SKM-1 (cell line): ENCODE results near the gene TRAPPC3.

ENCODE experiments used
- DNase-seq: peaks from one replicate; lab custom pipeline; 2025; ENCODE audit not compliant: unreplicated experiment; lab: John Stamatoyannopoulos, UW

The TRAPPC3 gene

GRCh38 chr1:36154335-36154734 lies 5.0 kb upstream of the TRAPPC3 start:
- no peak for DNase-seq

- DNase-seq = no peak
Observed at GRCh38 chr1:36153476-36153875, 4.2 kb upstream of the TRAPPC3 start.

- DNase-seq = no peak
Observed at GRCh38 chr1:36151845-36152203, 2.5 kb upstream of the TRAPPC3 start.

DNA sequence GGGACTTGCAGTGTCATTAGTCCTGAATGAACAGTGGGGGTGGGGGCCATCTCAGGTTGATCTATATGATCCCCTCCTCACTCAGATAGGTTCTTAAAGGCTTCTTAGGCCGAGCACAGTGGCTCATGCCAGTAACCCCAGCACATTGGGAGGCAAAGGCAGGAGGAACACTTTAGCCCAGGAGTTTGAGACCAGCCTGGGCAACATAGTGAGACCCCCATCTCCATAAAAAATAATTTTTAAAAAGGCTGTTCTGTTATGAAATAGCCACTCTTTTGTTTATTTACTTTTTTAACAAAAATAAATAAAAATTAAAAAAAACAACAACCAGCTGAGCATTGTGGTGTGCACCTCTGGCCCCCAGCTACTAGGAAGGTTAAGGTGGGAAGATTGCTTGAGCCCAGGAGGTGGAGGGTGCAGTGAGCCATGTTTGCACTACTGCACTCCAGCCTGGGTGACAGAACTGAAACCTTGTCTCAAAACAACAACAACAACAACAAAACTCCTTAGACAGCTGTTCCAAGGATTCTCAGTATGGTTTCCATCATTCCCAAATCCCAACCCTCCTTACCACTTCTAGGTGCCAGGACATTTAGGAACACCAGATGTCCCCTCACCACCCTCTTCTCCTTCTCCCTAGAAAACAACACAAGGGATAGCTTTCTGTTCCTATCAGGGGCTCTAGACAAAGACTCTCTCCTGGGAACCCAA lies 2.0 kb upstream of the TRAPPC3 start:
- no peak for DNase-seq

GRCh38 chr1:36150296-36151133 lies 1.2 kb upstream of the TRAPPC3 start:
- DNase-seq = peak; percentile 83

DNA sequence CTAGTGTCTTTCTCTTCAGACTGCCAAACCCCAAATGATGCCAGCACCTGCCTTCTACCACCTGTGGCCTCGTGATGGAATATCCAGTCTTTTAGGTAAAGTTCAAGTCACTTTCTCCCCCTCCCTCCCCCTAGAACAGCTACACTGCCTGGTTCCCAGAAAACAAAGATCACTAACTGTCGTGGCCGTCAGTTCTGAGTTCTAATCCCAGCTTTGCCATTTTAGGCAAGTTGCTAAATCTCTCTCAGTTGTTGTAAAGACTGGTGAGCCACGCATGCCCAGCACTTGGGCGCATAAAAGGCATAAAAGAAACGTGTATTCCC lies 648 bp upstream of the TRAPPC3 start:
- DNase-seq = no peak

GRCh38 chr1:36148821-36149236 lies 457 bp downstream of the TRAPPC3 start:
- no peak for DNase-seq

- DNase-seq = no peak
Observed at GRCh38 chr1:36144413-36144812, 4.9 kb downstream of the TRAPPC3 start.

- DNase-seq = no peak
Observed at GRCh38 chr1:36143424-36143823, 5.9 kb downstream of the TRAPPC3 start.

GRCh38 chr1:36142121-36142520 lies 7.2 kb downstream of the TRAPPC3 start:
- DNase-seq = no peak

DNA sequence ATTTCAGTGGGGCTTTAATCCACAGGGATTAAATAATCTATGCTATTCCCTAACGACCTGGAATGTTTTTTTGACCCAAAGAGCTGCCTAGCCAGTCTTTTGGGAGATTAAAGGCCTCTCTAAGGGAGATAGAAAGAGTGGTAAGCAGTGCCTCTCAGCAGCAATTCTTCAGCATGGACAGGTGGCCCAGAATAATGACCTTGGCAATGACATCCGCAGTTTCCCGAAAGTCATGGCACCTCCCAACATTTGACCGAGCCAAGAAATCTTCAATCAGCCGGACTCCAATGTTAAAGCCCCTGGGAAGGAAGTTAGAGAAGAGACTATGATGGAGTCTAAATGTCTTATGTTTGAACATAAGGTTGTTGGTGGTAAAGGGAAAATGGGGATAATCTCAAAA lies 9.8 kb downstream of the TRAPPC3 start:
- DNase-seq = no peak

DNA sequence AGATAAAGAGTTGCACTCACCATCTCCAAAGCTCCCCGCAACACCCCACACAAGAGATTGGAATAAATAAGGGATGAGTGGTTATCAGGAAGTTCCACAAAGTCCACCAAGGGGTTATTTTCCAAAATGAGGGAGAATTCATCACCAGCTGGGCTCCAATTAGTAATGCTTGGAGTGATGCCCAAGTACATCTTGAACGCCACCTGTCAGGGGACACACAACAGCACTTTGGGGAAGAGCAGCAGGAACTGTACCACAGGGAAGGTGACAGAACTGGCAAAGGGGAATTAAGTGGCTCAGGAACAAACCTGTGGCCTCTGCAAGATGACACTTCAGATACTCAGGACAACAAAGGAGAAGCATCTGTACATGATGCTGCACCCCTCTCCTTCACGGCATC lies 11.5 kb downstream of the TRAPPC3 start:
- DNase-seq = no peak

DNA sequence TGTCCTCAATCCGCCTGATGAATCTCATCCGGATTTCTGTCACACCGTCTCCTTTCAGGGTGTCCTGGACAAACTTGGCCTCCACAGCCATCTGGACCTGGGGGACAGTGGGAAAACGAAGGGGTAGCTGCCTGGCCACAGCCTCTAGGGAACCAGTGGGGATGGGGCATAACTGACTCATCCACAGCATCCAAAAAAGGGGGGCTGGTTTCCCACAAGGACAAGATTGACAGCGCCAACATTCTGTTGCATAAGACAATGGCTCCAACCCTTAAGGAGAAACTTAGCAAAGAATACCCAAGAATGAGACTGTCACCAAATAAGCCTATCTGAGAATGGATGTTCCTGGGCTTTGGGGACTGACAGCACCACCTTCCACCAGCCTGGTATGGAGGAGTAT lies 12.1 kb downstream of the TRAPPC3 start:
- DNase-seq = no peak

DNA sequence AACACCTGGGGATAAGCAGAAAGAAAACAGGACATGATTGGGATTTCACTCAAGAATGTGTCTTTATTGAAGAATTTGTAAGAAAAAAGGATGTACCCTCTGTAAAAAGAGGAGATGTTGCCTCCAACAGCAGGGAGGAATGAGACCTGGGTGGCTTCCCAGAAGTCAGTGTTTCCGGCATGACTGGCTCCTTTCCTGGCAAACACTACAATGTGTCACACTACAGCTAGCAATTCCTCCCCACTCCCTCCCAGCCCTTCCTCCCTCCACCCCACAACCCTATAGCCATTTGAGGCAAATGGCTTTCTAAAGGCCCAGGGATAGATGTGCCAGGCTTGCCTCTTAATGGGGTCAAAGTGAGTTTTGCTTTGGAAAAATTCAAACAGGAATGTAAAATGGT lies 12.8 kb downstream of the TRAPPC3 start:
- DNase-seq = no peak

DNA sequence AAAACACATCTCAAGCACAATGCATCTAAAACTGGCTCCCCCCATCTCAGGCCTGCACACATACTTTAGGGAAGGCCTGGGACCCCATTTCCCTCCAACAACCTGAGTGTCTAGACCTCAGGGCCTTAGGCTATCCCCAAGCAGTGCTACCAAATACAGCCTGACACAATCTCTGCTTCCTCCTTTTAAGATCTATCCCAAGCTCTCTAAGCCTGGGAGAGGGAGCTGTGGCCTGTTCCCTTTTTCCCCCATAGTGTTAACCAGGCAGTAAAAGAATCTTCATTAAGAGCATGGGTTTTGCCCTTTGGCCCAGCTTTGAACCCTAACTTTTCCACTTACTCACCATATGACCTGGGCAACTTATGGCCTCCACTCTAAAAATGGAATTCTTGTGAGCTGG lies 13.5 kb downstream of the TRAPPC3 start:
- DNase-seq = no peak

DNA sequence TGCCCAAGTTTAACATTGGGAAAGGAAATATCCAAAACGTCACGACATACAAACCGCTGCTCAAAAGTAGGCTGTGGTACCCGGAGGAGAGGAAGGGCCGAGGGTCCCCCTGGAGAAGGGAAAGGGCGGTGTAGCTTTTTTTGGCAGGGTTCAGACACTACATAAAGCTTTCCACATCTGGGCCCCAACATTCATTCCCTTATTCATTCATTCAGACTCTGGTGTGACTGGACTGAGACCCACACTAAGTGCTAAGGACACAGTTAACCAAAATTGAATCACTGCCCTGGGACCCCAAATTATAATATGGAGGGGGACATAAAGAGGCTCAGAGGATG lies 14.0 kb downstream of the TRAPPC3 start:
- DNase-seq = no peak

- DNase-seq = peak; percentile 27
Observed at GRCh38 chr1:36134505-36135329, 14.6 kb downstream of the TRAPPC3 start.

DNA sequence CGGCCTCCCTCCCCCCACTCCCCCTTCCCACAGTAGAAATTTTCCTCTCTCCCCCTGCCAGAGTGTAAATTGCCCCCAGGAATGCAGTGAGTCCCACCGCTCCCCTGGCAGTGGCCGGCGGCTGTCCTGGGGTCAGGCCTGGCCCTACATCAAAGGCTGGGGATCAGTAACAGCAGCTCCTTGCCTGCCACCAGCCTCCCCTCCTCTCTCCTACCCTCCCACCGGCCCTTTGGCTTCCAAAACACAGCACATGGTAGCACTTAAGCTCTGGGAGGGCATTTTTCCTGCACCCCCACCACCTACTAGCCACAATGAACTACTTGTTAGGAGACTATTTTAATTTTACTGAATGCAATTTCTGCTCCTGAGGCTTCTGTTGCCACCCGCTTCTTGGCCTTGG lies 15.3 kb downstream of the TRAPPC3 start:
- DNase-seq = no peak

GRCh38 chr1:36133484-36133883 lies 15.8 kb downstream of the TRAPPC3 start:
- DNase-seq = no peak

DNA sequence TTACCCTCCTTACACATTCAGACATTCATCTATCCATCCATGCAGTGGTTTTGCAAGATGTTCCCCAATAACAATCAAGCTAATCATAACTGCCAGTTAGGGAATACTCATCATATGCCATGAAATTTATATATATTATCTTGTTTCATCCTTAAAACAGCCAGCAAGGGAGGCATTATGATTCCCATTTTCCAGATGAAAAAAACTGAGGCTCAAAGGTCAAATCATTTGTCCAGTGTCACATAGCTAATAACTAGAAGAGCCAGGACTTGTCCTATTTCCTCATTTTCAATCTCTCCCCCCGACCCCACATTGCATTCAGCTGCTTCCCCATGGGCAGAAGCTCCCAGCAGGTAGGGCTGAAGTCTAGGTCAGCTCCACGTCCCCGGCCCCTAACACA lies 17.3 kb downstream of the TRAPPC3 start:
- no peak for DNase-seq

DNA sequence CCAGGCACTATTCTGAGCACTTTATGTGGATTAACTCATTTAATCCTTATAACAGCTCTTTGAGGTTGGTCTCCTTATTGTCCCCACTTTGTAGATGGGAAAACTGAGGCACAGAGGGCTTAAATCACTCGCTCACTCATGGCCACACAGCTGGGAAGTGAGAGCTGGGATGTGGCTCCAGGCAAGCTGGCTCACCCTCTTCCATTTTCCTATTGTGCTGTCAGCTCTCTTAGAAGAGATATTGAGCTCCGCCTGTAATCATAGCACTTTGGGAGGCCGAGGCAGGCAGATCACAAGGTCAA lies 20.4 kb downstream of the TRAPPC3 start:
- no peak for DNase-seq
